ENCODE measurements around the gene PHLPP1. TPM values are rescaled to one million over a fixed set of nuclear protein-coding genes. Genes with fewer than 3 reads are reported as not detected.
A peak's percentile ranks its signal among the peaks of the same experiment; 100 is the strongest.

PHLPP1 gene
- total and polyA plus RNA-seq, 5 experiments from 2014 or later: 0.17 to 9.4 (median 0.44) TPM

- Mint-ChIP-seq H3K9me3 (peaks cover 0 to 3% (median 0%) of the 10 kb centered on the region in 9 donors), H3K27me3 (no peaks in the 10 kb centered on the region), H3K36me3 (peaks cover 0 to 2% (median 0%) of the 10 kb centered on the region in 3 donors), H3K27ac (no peak overlapping the region), H3K4me3 (no peak overlapping the region), H3K4me1 (peaks cover 0 to 15% (median 8%) of the 10 kb centered on the region in 4 donors)
- POLR2A ChIA-PET: no interaction called here
- ATAC-seq (no peak), DNase-seq (no peak)
These were observed 95.3 kb downstream of the PHLPP1 start for GRCh38 chr18:62810682-62811081.

GRCh38 chr18:62811674-62812073 is 96.3 kb downstream of the PHLPP1 start:
- H3K27me3 Mint-ChIP-seq: peaks cover 0 to 1% (median 0%) of the 10 kb centered on the region in 5 donors
- POLR2A ChIA-PET: no interaction called here
- ATAC-seq (no peak), DNase-seq (no peak)
- H3K4me1 Mint-ChIP-seq: peaks cover 0 to 15% (median 9%) of the 10 kb centered on the region in 4 donors
- peaks cover 0 to 3% (median 0%) of the 10 kb centered on the region in 9 donors for H3K9me3 Mint-ChIP-seq
- peaks cover 0 to 2% (median 0%) of the 10 kb centered on the region in 3 donors for H3K36me3 Mint-ChIP-seq
- H3K27ac Mint-ChIP-seq: no peak overlapping the region
- no peak overlapping the region for H3K4me3 Mint-ChIP-seq

GRCh38 chr18:62812242-62812641 is 96.9 kb downstream of the PHLPP1 start:
- H3K36me3 Mint-ChIP-seq: peaks cover 0 to 2% (median 0%) of the 10 kb centered on the region in 3 donors
- H3K4me1 Mint-ChIP-seq: peaks cover 0 to 15% (median 9%) of the 10 kb centered on the region in 4 donors
- peaks cover 0 to 1% (median 0%) of the 10 kb centered on the region in 5 donors for H3K27me3 Mint-ChIP-seq
- no peak overlapping the region for H3K4me3 Mint-ChIP-seq
- H3K9me3 Mint-ChIP-seq: peaks cover 0 to 3% (median 0%) of the 10 kb centered on the region in 9 donors
- POLR2A ChIA-PET: no interaction called here
- DNase-seq (no peak), ATAC-seq (no peak)
- H3K27ac Mint-ChIP-seq: no peak overlapping the region

GRCh38 chr18:62812876-62813275 is 97.5 kb downstream of the PHLPP1 start:
- Mint-ChIP-seq H3K27me3 (peaks cover 0 to 1% (median 0%) of the 10 kb centered on the region in 5 donors), H3K4me1 (peaks cover 0 to 15% (median 9%) of the 10 kb centered on the region in 4 donors), H3K36me3 (peaks cover 0 to 2% (median 0%) of the 10 kb centered on the region in 3 donors), H3K4me3 (no peak overlapping the region), H3K9me3 (peaks cover 0 to 3% (median 0%) of the 10 kb centered on the region in 9 donors), H3K27ac (no peak overlapping the region)
- DNase-seq: no peak
- ATAC-seq: no peak
- POLR2A ChIA-PET: no interaction called here

DNA sequence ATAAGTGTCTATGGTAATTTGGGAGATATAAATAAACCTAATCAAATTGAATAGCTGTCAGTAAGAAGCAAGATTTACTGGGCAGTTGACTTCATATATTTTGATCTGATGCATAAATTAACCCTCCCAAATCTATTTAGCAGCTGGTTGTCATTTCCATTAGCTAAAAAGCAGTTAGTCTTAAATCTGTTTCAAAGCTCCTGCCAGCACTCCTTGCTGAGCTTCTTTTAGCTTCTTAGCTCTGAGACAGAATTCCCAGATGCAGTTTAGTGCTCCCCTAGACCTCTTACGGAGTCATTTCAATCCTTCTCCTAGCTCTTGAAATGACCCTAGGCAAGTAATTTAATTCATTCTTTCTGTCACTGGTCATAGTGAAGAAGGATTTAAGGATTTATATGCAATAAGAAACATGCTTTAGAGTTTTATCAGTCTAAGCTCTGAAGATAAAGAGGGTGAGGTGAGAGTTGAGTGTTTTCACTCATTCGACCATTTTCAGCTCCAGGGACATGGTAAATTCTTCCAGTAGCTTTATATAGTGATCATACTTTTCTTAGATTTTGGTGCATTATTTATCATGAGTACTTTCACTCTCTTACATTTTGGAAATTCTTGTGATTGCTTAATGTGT is 98.9 kb downstream of the PHLPP1 start:
- DNase-seq (no peak), ATAC-seq (no peak)
- POLR2A ChIA-PET: no interaction called here
- Mint-ChIP-seq H3K36me3 (peaks cover 0 to 2% (median 0%) of the 10 kb centered on the region in 3 donors), H3K4me1 (peaks cover 0 to 15% (median 9%) of the 10 kb centered on the region in 4 donors), H3K9me3 (peaks cover 0 to 2% (median 0%) of the 10 kb centered on the region in 9 donors), H3K27ac (no peak overlapping the region), H3K4me3 (no peak overlapping the region), H3K27me3 (peaks cover 0 to 2% (median 0%) of the 10 kb centered on the region in 5 donors)

- H3K27me3 Mint-ChIP-seq: no peaks in the 10 kb centered on the region
- ATAC-seq: no peak
- POLR2A ChIA-PET: no interaction called here
- H3K4me3 Mint-ChIP-seq: no peak overlapping the region
- H3K9me3 Mint-ChIP-seq: no peaks in the 10 kb centered on the region
- peak overlapping the region in 1 of 10 donors; percentile 22 for H3K27ac Mint-ChIP-seq
- H3K4me1 Mint-ChIP-seq: peaks cover 0 to 11% (median 0%) of the 10 kb centered on the region in 4 donors
- H3K36me3 Mint-ChIP-seq: peaks cover 0 to 7% (median 6%) of the 10 kb centered on the region in 3 donors
- no peak for DNase-seq
These were observed 110.0 kb downstream of the PHLPP1 start for GRCh38 chr18:62825382-62825781.

- Mint-ChIP-seq H3K9me3 (no peaks in the 10 kb centered on the region), H3K4me1 (peaks cover 0 to 11% (median 0%) of the 10 kb centered on the region in 4 donors), H3K36me3 (peaks cover 0 to 12% (median 9%) of the 10 kb centered on the region in 3 donors), H3K27me3 (no peaks in the 10 kb centered on the region), H3K27ac (no peak overlapping the region), H3K4me3 (no peak overlapping the region)
- DNase-seq: no peak
- no peak for ATAC-seq
- POLR2A ChIA-PET: no interaction called here
These were observed 112.1 kb downstream of the PHLPP1 start for GRCh38 chr18:62827397-62827796.

DNA sequence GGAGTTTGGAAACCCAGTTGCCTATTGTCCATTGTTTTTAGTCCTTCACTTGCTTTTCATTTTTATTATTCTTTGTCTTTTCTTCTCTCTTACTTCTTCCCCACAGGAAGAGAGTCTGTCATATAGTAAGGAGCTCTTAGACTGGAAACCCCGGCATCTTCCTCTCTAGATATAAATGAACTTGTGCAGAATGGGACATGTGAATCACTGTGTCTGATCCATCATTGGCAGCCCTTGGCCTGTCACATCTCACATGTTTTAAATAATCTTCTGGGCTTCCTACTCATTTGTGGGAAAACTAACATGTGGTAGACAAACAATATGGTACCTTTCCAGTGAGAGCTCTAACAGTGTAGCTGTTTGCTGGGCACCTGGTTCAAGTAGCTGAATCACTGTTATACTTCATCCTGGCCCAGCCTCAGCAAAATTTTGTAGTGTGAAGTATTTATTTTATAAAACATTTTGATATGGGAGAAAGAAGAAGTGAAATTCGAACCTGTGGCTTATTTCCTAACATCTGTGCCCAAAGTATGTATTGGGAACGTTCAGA is 112.8 kb downstream of the PHLPP1 start:
- POLR2A ChIA-PET: no interaction called here
- Mint-ChIP-seq H3K27ac (no peak overlapping the region), H3K4me1 (peaks cover 0 to 13% (median 0%) of the 10 kb centered on the region in 4 donors), H3K27me3 (no peaks in the 10 kb centered on the region), H3K36me3 (peaks cover 0 to 12% (median 9%) of the 10 kb centered on the region in 3 donors), H3K9me3 (no peaks in the 10 kb centered on the region), H3K4me3 (no peak overlapping the region)
- no peak for ATAC-seq
- no peak for DNase-seq

DNA sequence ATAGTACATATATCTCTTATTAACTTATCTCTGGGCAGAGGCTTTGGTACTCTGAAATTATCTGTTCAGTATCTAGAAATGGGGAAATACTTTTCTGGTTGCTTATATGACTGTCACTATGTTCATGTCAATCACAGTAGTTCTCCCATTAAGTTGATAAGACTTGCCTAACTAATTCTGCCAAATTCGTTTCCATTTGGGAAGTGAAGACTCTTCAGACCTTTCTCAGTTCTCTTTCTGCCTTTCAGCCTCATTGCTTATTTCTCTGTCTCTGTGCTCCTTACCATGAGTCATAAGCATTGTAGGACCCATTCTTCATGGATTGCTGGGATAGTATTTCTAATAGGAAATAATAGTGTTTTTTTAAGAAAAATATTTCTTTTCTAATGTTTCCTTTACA is 113.5 kb downstream of the PHLPP1 start:
- no peak for DNase-seq
- no peak for ATAC-seq
- POLR2A ChIA-PET: no interaction called here
- H3K27me3 Mint-ChIP-seq: no peaks in the 10 kb centered on the region
- H3K4me3 Mint-ChIP-seq: no peak overlapping the region
- H3K36me3 Mint-ChIP-seq: peaks cover 0 to 12% (median 9%) of the 10 kb centered on the region in 3 donors
- H3K4me1 Mint-ChIP-seq: peaks cover 0 to 13% (median 0%) of the 10 kb centered on the region in 4 donors
- no peak overlapping the region for H3K27ac Mint-ChIP-seq
- H3K9me3 Mint-ChIP-seq: no peaks in the 10 kb centered on the region

GRCh38 chr18:62829936-62830335 is 114.6 kb downstream of the PHLPP1 start:
- POLR2A ChIA-PET: no interaction called here
- no peaks in the 10 kb centered on the region for H3K27me3 Mint-ChIP-seq

GRCh38 chr18:62832282-62832681 is 116.9 kb downstream of the PHLPP1 start:
- peaks cover 0 to 12% (median 9%) of the 10 kb centered on the region in 3 donors for H3K36me3 Mint-ChIP-seq
- peaks cover 0 to 13% (median 0%) of the 10 kb centered on the region in 4 donors for H3K4me1 Mint-ChIP-seq
- no peak for ATAC-seq
- no peaks in the 10 kb centered on the region for H3K27me3 Mint-ChIP-seq
- POLR2A ChIA-PET: no interaction called here
- no peak overlapping the region for H3K27ac Mint-ChIP-seq
- no peak for DNase-seq
- no peak overlapping the region for H3K4me3 Mint-ChIP-seq
- no peaks in the 10 kb centered on the region for H3K9me3 Mint-ChIP-seq

More at GRCh38 chr18:62829936-62830335, 114.6 kb downstream of the PHLPP1 start:
- H3K4me1 Mint-ChIP-seq: peaks cover 0 to 13% (median 0%) of the 10 kb centered on the region in 4 donors
- ATAC-seq (no peak), DNase-seq (no peak)
- peaks cover 0 to 12% (median 9%) of the 10 kb centered on the region in 3 donors for H3K36me3 Mint-ChIP-seq
- H3K4me3 Mint-ChIP-seq: no peak overlapping the region
- no peak overlapping the region for H3K27ac Mint-ChIP-seq
- no peaks in the 10 kb centered on the region for H3K9me3 Mint-ChIP-seq

- no peak for ATAC-seq
- H3K27ac Mint-ChIP-seq: peak overlapping the region in 2 of 10 donors; percentile 1 to 42
These were observed 118.2 kb downstream of the PHLPP1 start for GRCh38 chr18:62833494-62833893.

GRCh38 chr18:62834715-62835114 is 119.4 kb downstream of the PHLPP1 start:
- POLR2A ChIA-PET: no interaction called here
- no peak for DNase-seq
- peaks cover 0 to 17% (median 12%) of the 10 kb centered on the region in 3 donors for H3K36me3 Mint-ChIP-seq
- no peaks in the 10 kb centered on the region for H3K27me3 Mint-ChIP-seq
- no peak for ATAC-seq
- no peaks in the 10 kb centered on the region for H3K9me3 Mint-ChIP-seq
- peak overlapping the region in 1 of 10 donors; percentile 84 for H3K27ac Mint-ChIP-seq
- H3K4me1 Mint-ChIP-seq: peaks cover 0 to 7% (median 0%) of the 10 kb centered on the region in 4 donors
- H3K4me3 Mint-ChIP-seq: no peak overlapping the region

More at GRCh38 chr18:62833494-62833893, 118.2 kb downstream of the PHLPP1 start:
- DNase-seq: no peak
- Mint-ChIP-seq H3K9me3 (no peaks in the 10 kb centered on the region), H3K27me3 (no peaks in the 10 kb centered on the region), H3K4me3 (no peak overlapping the region), H3K36me3 (peaks cover 0 to 12% (median 9%) of the 10 kb centered on the region in 3 donors), H3K4me1 (peaks cover 0 to 9% (median 0%) of the 10 kb centered on the region in 4 donors)
- POLR2A ChIA-PET: no interaction called here
